NCI-H748 (cell line): Measurements from ENCODE around the gene SLC35E2B.
A peak's percentile ranks its signal among the peaks of the same experiment; 100 is the strongest.
"Not testable (repeated sequence)": the region's sequence is repeated elsewhere in the genome, so short reads cannot be mapped to it uniquely, and the experiment has no call there.

Source experiments
- DNase-seq: peaks from one replicate; lab custom pipeline; 2025; ENCODE audit not compliant: unreplicated experiment; lab: John Stamatoyannopoulos, UW

SLC35E2B gene

GRCh38 chr1:1677718-1678580, 14.6 kb downstream of the SLC35E2B start:
- no peak for DNase-seq

- DNase-seq: not testable (repeated sequence)
These were observed 16.5 kb downstream of the SLC35E2B start for GRCh38 chr1:1676087-1676486.

- not testable (repeated sequence) for DNase-seq
These were observed 17.4 kb downstream of the SLC35E2B start for GRCh38 chr1:1675218-1675617.

- not testable (repeated sequence) for DNase-seq
These were observed 17.8 kb downstream of the SLC35E2B start for GRCh38 chr1:1674806-1675205.

- no peak for DNase-seq
These were observed 20.2 kb downstream of the SLC35E2B start for GRCh38 chr1:1672181-1672965.

- DNase-seq: no peak
These were observed 21.1 kb downstream of the SLC35E2B start for GRCh38 chr1:1671365-1672119.

GRCh38 chr1:1670866-1671265, 21.7 kb downstream of the SLC35E2B start:
- DNase-seq: no peak

GRCh38 chr1:1669468-1670440, 22.8 kb downstream of the SLC35E2B start:
- DNase-seq: no peak

GRCh38 chr1:1666526-1666925, 26.1 kb downstream of the SLC35E2B start:
- no peak for DNase-seq

GRCh38 chr1:1665815-1666251, 26.8 kb downstream of the SLC35E2B start:
- DNase-seq: no peak

- DNase-seq: no peak
These were observed 27.4 kb downstream of the SLC35E2B start for GRCh38 chr1:1664941-1665814.

GRCh38 chr1:1664318-1664717, 28.3 kb downstream of the SLC35E2B start:
- not testable (repeated sequence) for DNase-seq

GRCh38 chr1:1662830-1663560, 29.6 kb downstream of the SLC35E2B start:
- not testable (repeated sequence) for DNase-seq

- not testable (repeated sequence) for DNase-seq
These were observed 30.2 kb downstream of the SLC35E2B start for GRCh38 chr1:1662392-1662791.

GRCh38 chr1:1658583-1659549, 33.7 kb downstream of the SLC35E2B start, which contains the start of gene CDK11B:
Gene CDK11B, minus strand, starts transcription at chr1:1659004. Its CDS starts 1,519 bp downstream, at chr1:1657485.
- peak; percentile 96 for DNase-seq

GRCh38 chr1:1648265-1648664, 44.3 kb downstream of the SLC35E2B start:
- not testable (repeated sequence) for DNase-seq
